OCI-LY1 (cell line): ENCODE data around the gene FAM13A.

ENCODE experiments used
- H2AFZ ChIP-seq: fragments of 200-600 bp; sonication (generic), shearing (Covaris generic); 2 replicates; pipeline ENCODE4 v1.6.0; 2014; ENCODE audit warnings: antibody characterized with exemption, mild to moderate bottlenecking, low read length
- H3F3A ChIP-seq: fragments of 200-600 bp; sonication (generic), shearing (Covaris generic); 2 replicates; pipeline ENCODE4 v1.6.0; 2014; ENCODE audit warnings: mild to moderate bottlenecking, antibody characterized with exemption, low read length, moderate library complexity; ENCODE audit not compliant: insufficient read depth
- H3K27ac ChIP-seq: fragments of 200-600 bp; sonication (generic); 2 replicates; pipeline ENCODE4 v1.5.1; 2014; ENCODE audit warnings: low read length, mixed run types, mild to moderate bottlenecking, low read depth; ENCODE audit not compliant: poor library complexity, severe bottlenecking
- H3K27me3 ChIP-seq: fragments of 200-600 bp; sonication (generic); 2 replicates; pipeline ENCODE4 v1.6.0; 2014; ENCODE audit warnings: antibody characterized with exemption, mild to moderate bottlenecking, low read length, moderate library complexity; ENCODE audit not compliant: insufficient read depth
- H3K36me3 ChIP-seq: fragments of 200-600 bp; sonication (generic); 2 replicates; pipeline ENCODE4 v1.6.1; 2014; ENCODE audit warnings: mild to moderate bottlenecking, antibody characterized with exemption, low read length, moderate library complexity, mixed read lengths; ENCODE audit not compliant: insufficient read depth
- H3K4me1 ChIP-seq: fragments of 200-600 bp; sonication (generic); 2 replicates; pipeline ENCODE4 v1.5.1; 2014; ENCODE audit warnings: mild to moderate bottlenecking, low read length, moderate library complexity; ENCODE audit not compliant: insufficient read depth, severe bottlenecking
- H3K4me2 ChIP-seq: fragments of 200-600 bp; sonication (generic), shearing (Covaris generic); 2 replicates; pipeline ENCODE4 v1.6.1; 2014; ENCODE audit warnings: low read length
- H3K4me3 ChIP-seq: fragments of 200-600 bp; sonication (generic); 2 replicates; pipeline ENCODE4 v1.5.1; 2014; ENCODE audit warnings: low read length, low read depth, mild to moderate bottlenecking, mixed read lengths; ENCODE audit not compliant: poor library complexity, severe bottlenecking
- H3K79me2 ChIP-seq: fragments of 200-600 bp; shearing (Covaris generic); 2 replicates; pipeline ENCODE4 v1.6.1; 2016; ENCODE audit warnings: mixed run types, low read length, mixed read lengths; ENCODE audit not compliant: insufficient read depth
- H3K9ac ChIP-seq: fragments of 200-600 bp; sonication (generic), shearing (Covaris generic); 2 replicates; pipeline ENCODE4 v1.6.1; 2014; ENCODE audit warnings: mild to moderate bottlenecking, low read length, mixed read lengths
- H3K9me2 ChIP-seq: fragments of 200-600 bp; sonication (generic), shearing (Covaris generic); 2 replicates; pipeline ENCODE4 v1.6.1; 2014; ENCODE audit warnings: low read depth, mild to moderate bottlenecking, low read length, mixed read lengths
- H3K9me3 ChIP-seq: fragments of 200-600 bp; shearing (Covaris generic); 2 replicates; pipeline ENCODE4 v1.6.1; 2014; ENCODE audit warnings: low read length, mixed read lengths
- H4K20me1 ChIP-seq: fragments of 200-600 bp; sonication (generic), shearing (Covaris generic); 2 replicates; pipeline ENCODE4 v1.6.0; 2016; ENCODE audit warnings: mild to moderate bottlenecking, low read length; ENCODE audit not compliant: insufficient read depth
- CTCF ChIP-seq: fragments of 200-600 bp; sonication (generic), shearing (Covaris generic); IDR thresholded peaks from 2 replicates; pipeline ENCODE4 v1.5.1; 2017; ENCODE audit warnings: mild to moderate bottlenecking, antibody characterized with exemption, low read length, moderate library complexity, mixed read lengths
- EZH2 ChIP-seq: fragments of 200-600 bp; sonication (generic), shearing (Covaris generic); IDR thresholded peaks from 2 replicates; pipeline ENCODE4 v1.8.0; 2017; ENCODE audit warnings: borderline replicate concordance, mixed run types, mild to moderate bottlenecking, antibody characterized with exemption, low read length, moderate library complexity, mixed read lengths

Gene FAM13A

GRCh38 chr4:88794952-88795351 is 262.0 kb downstream of the FAM13A start:
- Histone ChIP-seq H3K9me2 (no peaks in the 10 kb centered on the region), H3K27ac (no peak overlapping the region), H3K9ac (no peak overlapping the region), H3K9me3 (no peaks in the 10 kb centered on the region), H3K36me3 (no peaks in the 10 kb centered on the region), H4K20me1 (no peaks in the 10 kb centered on the region), H3K79me2 (no peaks in the 10 kb centered on the region), H2AFZ (no peak overlapping the region), H3K4me1 (no peaks in the 10 kb centered on the region), H3F3A (no peaks in the 10 kb centered on the region), H3K27me3 (no peaks in the 10 kb centered on the region), H3K4me3 (no peak overlapping the region), H3K4me2 (no peak overlapping the region)
- no peak for TF ChIP-seq EZH2
- no peak for TF ChIP-seq CTCF

DNA sequence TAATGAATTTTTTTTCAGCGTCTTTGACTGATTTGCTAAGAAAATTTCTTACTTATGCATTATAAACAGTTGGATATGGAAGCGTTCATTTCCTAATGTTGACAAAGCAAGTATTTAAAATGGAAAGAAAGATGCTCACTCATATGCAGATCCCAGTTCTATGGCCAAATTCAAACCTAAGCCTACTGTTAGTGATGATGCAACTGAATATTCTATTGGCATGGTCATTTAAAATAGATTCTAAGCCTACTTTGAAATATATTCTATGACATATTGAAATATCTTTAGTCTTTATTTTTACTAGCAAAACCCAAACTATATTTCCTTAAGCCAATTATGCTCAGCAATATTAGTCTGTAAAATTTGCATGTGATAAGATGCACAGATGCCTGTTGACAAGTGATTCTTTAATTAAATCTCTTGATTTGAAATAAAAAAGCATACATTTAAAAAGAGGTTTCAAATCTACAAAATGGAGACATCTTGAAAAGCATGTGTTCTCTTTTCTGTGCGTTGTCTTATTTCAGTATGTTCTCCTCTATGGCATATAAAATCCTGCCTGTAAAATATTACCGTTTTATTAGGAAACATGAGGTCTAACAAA is 262.8 kb downstream of the FAM13A start:
- H4K20me1 ChIP-seq, result no peaks in the 10 kb centered on the region
- TF ChIP-seq EZH2 (no peak), CTCF (no peak)

GRCh38 chr4:88793475-88793874 is 263.5 kb downstream of the FAM13A start:
- no peak overlapping the region for H3K4me2 ChIP-seq
- no peaks in the 10 kb centered on the region for H3K27me3 ChIP-seq

More for the DNA sequence above, 262.8 kb downstream of the FAM13A start:
- H3F3A ChIP-seq, result no peaks in the 10 kb centered on the region
- H3K36me3 ChIP-seq, result no peaks in the 10 kb centered on the region
- no peaks in the 10 kb centered on the region for H3K79me2 ChIP-seq
- H3K9ac ChIP-seq, result no peak overlapping the region
- no peaks in the 10 kb centered on the region for H3K9me2 ChIP-seq
- H3K4me3 ChIP-seq, result no peak overlapping the region
- H3K27me3 ChIP-seq, result no peaks in the 10 kb centered on the region
- no peak overlapping the region for H3K27ac ChIP-seq
- H3K4me1 ChIP-seq, result no peaks in the 10 kb centered on the region
- H3K9me3 ChIP-seq, result no peaks in the 10 kb centered on the region
- H2AFZ ChIP-seq, result no peak overlapping the region
- H3K4me2 ChIP-seq, result no peak overlapping the region

More at GRCh38 chr4:88793475-88793874, 263.5 kb downstream of the FAM13A start:
- Histone ChIP-seq H3K9ac (no peak overlapping the region), H3K4me1 (no peaks in the 10 kb centered on the region), H2AFZ (no peak overlapping the region), H3K27ac (no peak overlapping the region), H4K20me1 (no peaks in the 10 kb centered on the region), H3K4me3 (no peak overlapping the region), H3F3A (no peaks in the 10 kb centered on the region), H3K36me3 (no peaks in the 10 kb centered on the region), H3K9me3 (no peaks in the 10 kb centered on the region), H3K9me2 (no peaks in the 10 kb centered on the region), H3K79me2 (no peaks in the 10 kb centered on the region)
- TF ChIP-seq EZH2, result no peak
- TF ChIP-seq CTCF, result no peak
